GM21723 (cell line): Measurements from ENCODE around the gene PNKP.
"Not testable (repeated sequence)": the region's sequence is repeated elsewhere in the genome, so short reads cannot be mapped to it uniquely, and the experiment has no call there.

Source experiments
- ATAC-seq: cut with Tn5 transposase; IDR thresholded peaks from one replicate; pipeline ENCODE4 v1.9.1; 2021; ENCODE audit warnings: mild to moderate bottlenecking, moderate library complexity; ENCODE audit not compliant: unreplicated experiment

The PNKP gene

DNA sequence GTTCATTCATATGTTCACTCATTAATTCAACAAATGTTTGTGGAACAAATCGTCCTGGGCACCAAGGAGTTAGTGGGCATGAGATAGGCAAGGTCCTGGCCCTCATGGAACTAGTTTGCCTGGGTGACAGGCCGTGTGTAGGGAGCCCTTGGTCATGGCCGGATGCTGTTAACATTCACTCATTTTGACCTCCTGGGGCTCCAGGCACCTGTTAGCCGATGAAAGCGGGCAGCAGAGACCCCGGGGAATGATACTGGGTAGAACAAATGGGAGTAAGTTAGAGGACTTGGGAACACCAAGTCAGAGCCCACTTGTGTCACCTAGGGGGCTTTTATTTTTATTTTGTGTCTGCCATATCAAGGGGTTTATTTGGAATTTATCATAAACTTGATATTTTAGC lies 42.7 kb downstream of the PNKP start:
- ATAC-seq, result no peak

DNA sequence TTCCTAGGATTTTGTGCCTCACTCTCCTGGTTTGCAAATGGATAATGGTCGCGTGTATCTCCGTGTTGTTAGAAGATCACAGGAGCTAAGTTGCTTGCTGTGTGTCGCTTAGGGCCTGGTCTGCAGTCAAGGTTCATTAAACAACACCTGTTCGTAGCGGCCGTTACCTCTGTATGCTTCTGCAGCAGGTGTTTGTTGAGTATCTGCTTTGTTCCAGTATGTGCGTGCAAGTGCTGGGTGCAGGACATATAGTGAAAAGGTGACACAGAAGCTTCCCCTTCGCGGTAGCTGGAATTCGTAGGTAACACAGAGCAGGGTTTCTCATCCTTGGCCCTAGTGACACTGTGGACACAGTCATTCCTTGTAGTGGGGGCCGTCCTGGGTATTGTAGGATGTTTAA lies 43.9 kb downstream of the PNKP start:
- no peak for ATAC-seq

DNA sequence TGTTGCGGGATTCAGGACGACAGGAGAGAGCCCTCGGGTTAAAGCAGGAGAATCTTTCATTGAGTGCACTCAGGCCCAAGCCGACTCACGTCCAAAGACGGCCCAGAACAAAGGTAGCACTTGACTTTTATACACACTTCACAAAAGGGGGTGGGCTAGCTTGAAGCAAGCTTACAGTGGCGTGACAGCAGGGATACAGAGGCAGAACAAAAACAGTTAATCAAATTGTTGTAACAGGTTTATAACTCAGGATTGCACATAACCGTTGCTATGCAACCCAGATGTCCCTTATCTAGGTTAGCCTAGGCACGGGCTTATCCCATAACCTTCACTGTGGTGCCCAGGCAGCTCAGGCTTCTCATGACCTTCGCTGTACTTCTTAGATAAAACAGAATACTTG lies 47.3 kb downstream of the PNKP start:
- ATAC-seq, result no peak

DNA sequence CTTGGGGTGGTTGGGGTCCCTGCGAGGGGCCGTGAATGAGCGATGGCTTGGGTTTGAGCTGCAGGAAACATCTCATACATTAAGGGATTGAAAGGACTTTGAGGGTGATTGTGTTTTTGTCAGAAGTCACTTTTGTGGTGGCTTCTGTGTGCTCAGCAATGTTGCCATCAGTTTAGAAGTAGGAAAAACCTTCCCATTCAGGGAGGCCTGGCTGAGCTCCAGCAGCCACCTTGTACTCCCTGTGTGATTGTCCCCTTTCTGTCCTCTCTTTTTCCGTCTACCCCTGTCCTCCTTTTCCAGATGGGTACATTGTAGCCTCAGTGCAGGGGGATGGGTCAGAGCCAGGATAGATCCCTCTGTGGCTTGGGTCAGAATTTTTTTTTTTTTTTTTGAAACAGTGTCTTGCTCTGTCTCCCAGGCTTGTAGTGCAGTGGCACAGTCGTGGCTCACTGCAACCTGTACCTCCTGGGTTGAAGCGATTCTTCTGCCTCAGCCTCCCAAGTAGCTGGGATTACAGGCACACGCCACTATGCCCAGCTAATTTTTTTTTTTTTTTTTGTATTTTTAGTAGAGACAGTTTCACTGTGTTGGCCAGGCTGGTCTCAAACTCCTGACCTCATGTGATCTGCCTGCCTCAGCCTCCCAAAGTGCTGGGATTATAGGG lies 47.8 kb downstream of the PNKP start:
- not testable (repeated sequence) for ATAC-seq

DNA sequence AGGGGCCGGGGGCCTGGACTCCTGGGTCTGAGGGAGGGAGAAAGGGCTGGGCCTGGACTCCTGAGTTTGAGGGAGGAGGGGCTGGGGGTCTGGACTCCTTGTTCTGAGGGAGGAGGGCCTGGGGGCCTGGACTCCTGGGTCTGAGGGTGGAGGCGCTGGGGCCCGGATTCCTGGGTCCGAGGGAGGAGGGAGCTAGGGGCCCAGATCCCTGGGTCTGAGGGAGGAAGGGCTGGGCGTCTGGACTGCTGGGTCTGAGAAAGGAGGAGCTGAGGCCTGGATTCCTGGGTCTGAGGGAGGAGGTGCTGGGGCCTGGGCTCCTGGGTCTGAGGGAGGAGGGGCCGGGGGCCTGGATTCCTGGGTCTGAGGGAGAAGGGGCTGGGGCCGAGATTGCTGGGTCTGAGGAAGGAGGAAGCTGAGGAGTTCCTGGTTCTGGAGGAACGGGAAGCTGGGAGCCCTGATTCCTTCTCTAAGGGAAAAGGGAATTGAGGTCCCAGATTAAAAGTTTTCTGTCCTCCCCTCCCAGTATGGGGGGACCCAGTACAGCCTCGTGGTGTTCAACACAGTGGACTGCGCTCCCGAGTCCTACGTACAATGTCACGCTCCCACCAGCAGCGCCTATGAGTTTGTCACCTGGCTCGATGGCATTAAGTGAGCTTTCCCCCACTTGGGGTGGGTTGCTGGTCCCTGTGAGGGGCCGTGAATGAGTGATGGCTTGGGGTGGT lies 48.6 kb downstream of the PNKP start:
- no peak for ATAC-seq

DNA sequence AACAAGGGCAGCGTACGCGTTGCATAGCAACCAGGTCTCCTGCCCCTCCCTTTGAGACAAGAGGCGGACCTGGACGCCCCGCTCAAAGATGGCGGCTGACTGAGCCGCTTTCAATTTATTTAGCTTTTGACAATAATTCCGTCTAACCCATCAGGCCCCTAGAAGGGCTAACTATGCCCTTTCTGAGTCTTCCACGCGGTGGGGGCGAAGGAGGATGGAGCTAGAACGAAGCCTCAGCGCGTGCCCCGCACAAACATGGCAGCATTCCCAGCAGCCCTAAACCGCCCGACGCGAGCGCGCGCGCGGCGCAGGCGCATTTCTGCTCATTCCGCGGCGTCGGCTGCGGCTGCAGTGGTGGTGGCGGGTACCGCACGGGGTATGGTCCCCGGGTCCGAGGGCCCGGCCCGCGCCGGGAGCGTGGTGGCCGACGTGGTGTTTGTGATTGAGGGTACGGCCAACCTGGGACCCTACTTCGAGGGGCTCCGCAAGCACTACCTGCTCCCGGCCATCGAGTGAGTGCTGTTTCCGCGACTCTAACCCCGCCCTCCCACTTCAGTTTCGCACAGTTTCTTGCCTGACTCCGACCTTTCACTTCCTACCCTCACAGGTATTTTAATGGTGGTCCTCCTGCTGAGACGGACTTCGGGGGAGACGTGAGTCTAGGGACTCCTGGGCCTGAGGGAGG lies 49.3 kb downstream of the PNKP start, which contains the start of gene MED25:
TSS of gene MED25 (plus strand) at position 326 of the 685 bp plus-strand sequence. CDS start at position 379, 53 bp downstream.
- ATAC-seq, result peak; percentile 66

DNA sequence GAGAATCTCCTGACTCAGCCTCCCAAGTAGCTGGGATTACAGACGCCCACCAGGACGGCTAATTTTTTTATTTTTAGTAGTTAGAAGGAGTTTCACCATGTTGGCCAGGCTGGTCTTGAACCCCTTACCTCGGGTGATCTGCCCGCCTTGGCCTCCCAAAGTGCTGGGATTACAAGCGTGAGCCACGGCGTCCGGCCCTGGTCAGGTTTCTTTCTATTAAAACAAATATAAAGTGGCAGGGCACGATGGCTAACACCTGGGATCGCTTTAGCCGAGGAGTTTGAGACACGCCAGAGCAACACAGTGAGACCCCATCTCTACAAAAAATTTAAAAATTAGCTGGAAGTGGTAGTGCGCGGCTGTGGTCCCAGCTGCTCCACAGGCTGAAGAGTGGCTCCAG lies 50.8 kb downstream of the PNKP start:
- no peak for ATAC-seq

DNA sequence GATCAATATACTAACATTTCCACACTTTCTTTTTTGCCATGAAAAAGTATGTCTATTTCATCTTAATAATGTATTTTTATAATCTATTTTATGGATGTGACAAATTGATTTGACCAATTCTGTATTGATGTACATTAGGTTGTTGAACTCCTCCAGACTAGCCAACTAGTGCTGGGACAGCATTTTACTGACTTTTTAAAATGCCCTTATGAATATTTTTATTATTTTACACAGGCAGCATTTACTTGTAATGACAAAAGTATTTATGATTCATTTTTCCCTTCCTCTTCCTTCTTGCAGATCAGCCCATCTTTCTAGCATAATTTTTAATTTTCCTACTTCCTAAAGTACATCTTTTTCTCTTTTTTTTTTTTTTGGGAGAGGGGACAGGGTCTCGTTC lies 53.4 kb downstream of the PNKP start:
- ATAC-seq, result no peak

DNA sequence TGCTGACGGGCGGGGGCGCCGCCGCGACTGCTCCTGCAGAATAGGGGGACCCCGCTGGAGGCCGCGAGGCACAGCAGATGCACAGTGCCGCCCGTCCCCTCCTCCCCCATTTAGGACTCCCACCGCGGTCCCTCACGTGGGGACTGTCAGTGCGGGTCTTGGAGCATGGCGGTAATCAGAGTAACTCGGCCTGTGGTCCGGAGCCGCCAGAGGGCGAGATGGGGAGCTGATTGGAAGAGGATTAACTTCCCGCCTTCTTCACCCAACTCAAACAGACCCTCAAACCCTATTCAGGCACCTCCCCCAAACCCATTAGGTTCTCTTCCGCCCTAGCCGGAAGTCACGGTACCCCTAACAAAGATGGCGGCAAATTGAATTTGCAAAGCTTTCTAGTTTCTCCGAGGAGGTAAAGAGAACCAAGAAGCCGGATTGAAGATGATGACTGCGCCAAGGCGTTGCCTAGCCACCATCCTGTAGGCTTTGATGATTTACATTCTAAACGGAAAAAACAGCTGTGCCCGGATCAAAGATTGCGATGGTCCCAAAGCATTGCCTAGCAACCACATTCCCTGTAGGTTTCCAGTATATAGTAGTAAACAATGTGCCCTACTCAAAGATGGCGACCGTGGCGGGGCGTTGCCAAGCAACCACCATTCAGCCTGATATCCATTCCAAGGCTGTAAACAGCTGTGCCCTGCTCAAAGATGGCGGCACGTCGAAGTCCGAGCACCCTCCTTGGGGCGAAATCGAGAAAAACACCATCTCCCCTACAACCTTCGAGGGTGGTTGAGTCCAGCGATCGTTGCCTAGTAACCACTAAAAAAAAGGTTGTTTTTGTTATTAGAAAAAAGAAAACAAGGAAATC lies 54.1 kb downstream of the PNKP start, which contains the start of gene FUZ:
TSS of gene FUZ (minus strand) at position 296 of the 865 bp plus-strand sequence. CDS start at position 110, 186 bp downstream.
- peak; percentile 46 for ATAC-seq

DNA sequence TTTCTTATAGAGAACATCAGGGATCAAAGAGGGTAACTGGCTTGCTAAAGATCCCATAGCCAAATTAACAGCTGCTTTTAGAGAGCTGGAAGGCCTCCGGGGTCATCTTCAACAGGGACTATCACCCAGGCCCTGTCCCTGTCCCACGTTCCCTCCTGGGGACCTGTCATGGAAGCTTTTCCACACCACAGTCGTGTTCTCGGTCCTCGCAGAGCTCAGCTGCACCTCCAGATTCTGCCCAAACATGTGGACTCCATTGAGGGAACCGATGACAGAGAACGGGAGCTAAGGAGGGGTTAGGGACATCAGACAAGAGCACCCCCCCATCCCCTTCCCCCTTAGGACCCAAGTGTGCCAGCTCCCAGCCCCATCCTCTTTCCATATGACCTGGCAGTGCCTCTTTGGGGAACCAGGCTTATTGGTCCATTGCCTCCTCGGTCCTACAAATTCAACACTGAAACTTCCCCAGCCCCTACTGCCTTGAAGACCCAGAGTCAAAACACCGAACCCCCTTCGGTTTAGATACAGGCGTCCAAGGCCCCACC lies 54.9 kb downstream of the PNKP start:
- ATAC-seq, result no peak

DNA sequence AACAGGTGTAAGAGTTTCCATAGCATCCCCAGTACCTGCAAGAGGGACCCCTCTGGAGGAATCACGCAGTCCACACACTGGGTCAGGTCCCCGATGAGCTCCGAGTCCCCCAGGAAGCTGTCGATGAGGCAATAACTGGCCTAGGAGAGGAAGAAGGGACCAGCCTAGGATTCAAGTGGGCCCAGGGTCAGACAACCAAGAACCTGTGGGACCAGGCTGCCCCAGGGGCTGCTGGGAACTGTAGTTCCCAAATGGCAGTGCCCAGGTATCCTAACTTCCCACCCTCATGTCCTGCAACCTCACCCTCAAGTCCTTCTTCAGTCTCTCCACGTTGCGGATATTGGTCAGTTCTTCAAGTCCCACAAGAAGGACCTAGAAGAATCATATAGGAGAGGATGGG lies 56.0 kb downstream of the PNKP start:
- no peak for ATAC-seq
